Smooth muscle cell (in vitro differentiated cells): Measurements from ENCODE around the gene UNC5A. TPM values are rescaled to one million over a fixed set of nuclear protein-coding genes. Genes with fewer than 3 reads are reported as not detected.

Experiments used
- DNase-seq: peaks from one replicate; lab custom pipeline; 2025; ENCODE audit not compliant: unreplicated experiment; lab: John Stamatoyannopoulos, UW
- H2AFZ ChIP-seq: fragments of 200-600 bp; sonication (generic); 2 replicates; pipeline ENCODE4 v1.6.0; 2016; ENCODE audit warnings: antibody characterized with exemption, low read depth, mild to moderate bottlenecking
- H3F3A ChIP-seq: fragments of 200-600 bp; sonication (generic); 2 replicates; pipeline ENCODE4 v1.6.0; 2017; ENCODE audit warnings: antibody characterized with exemption, low read depth
- H3K27ac ChIP-seq: fragments of 200-600 bp; sonication (generic); 2 replicates; pipeline ENCODE4 v1.5.1; 2016; ENCODE audit warnings: low read depth, mild to moderate bottlenecking
- H3K27me3 ChIP-seq: fragments of 200-600 bp; sonication (generic); 2 replicates; pipeline ENCODE4 v1.6.1; 2016; ENCODE audit warnings: low read depth, mild to moderate bottlenecking
- H3K36me3 ChIP-seq: fragments of 200-600 bp; sonication (generic); 2 replicates; pipeline ENCODE4 v1.5.1; 2016; ENCODE audit warnings: low read depth
- H3K4me1 ChIP-seq: fragments of 200-600 bp; sonication (generic); 2 replicates; pipeline ENCODE4 v1.5.1; 2016; ENCODE audit warnings: low read depth
- H3K4me2 ChIP-seq: fragments of 200-600 bp; sonication (generic); 2 replicates; pipeline ENCODE4 v1.6.0; 2016; ENCODE audit warnings: mild to moderate bottlenecking
- H3K4me3 ChIP-seq: fragments of 200-600 bp; sonication (generic); 2 replicates; pipeline ENCODE4 v1.5.1; 2016; ENCODE audit warnings: mild to moderate bottlenecking
- H3K79me2 ChIP-seq: fragments of 200-600 bp; sonication (generic); 2 replicates; pipeline ENCODE4 v1.6.0; 2016; ENCODE audit warnings: low read depth, mild to moderate bottlenecking
- H3K9ac ChIP-seq: fragments of 200-600 bp; sonication (generic); 2 replicates; pipeline ENCODE4 v1.6.0; 2016; ENCODE audit warnings: low read depth
- H3K9me3 ChIP-seq: fragments of 200-600 bp; sonication (generic); replicated peaks from 2 replicates; pipeline ENCODE4 v1.5.1; 2016; ENCODE audit warnings: low read depth
- H4K20me1 ChIP-seq: fragments of 200-600 bp; sonication (generic); 2 replicates; pipeline ENCODE4 v1.6.0; 2016; ENCODE audit warnings: low read depth
- WGBS: methylation state at CpG from one replicate; pipeline ENCODE4 v1.1.7; 2016; ENCODE audit warnings: low lambda C conversion rate; 5-methylcytosine and 5-hydroxymethylcytosine counted together
- polyA plus RNA-seq: library from polyadenylated mRNA; unstranded; fragments of >200 nt; fragmentation: Nextera tagmentation; extraction: Ambion mirVana; gene quantifications from 2 replicates; pipeline ENCODE4 v1.2.1, GENCODE V29; 2016
- total RNA-seq: library from RNA; depleted of rRNA; stranded (reverse); fragments of >200 nt; gene quantifications from 2 replicates; pipeline ENCODE4 v1.2.3, GENCODE V29; 2014
- TF ChIP-seq, protein P1 (sequence below): fragments of 200-600 bp; sonication (generic); IDR thresholded peaks from 2 replicates; pipeline ENCODE4 v1.5.1; 2017; ENCODE audit warnings: borderline replicate concordance, mild to moderate bottlenecking, antibody characterized with exemption; ENCODE audit not compliant: insufficient read depth, poor library complexity, severe bottlenecking

UNC5A gene
- total and polyA plus RNA-seq, 2 experiments from 2014 or later, result not detected

- Histone ChIP-seq H3K36me3 (no peaks in the 10 kb centered on the region), H3K4me1 (no peaks in the 10 kb centered on the region), H3K4me3 (no peak overlapping the region), H3F3A (no peaks in the 10 kb centered on the region), H3K9me3 (no peaks in the 10 kb centered on the region), H3K27me3 (peaks cover 25% of the 10 kb centered on the region), H2AFZ (no peak overlapping the region), H3K27ac (no peak overlapping the region), H3K79me2 (no peaks in the 10 kb centered on the region), H4K20me1 (no peaks in the 10 kb centered on the region), H3K9ac (no peak overlapping the region), H3K4me2 (no peak overlapping the region)
- DNase-seq, result no peak
- WGBS, result 94% methylated on average over 18 of the region's 20 CpGs
- TF ChIP-seq, protein P1, sequence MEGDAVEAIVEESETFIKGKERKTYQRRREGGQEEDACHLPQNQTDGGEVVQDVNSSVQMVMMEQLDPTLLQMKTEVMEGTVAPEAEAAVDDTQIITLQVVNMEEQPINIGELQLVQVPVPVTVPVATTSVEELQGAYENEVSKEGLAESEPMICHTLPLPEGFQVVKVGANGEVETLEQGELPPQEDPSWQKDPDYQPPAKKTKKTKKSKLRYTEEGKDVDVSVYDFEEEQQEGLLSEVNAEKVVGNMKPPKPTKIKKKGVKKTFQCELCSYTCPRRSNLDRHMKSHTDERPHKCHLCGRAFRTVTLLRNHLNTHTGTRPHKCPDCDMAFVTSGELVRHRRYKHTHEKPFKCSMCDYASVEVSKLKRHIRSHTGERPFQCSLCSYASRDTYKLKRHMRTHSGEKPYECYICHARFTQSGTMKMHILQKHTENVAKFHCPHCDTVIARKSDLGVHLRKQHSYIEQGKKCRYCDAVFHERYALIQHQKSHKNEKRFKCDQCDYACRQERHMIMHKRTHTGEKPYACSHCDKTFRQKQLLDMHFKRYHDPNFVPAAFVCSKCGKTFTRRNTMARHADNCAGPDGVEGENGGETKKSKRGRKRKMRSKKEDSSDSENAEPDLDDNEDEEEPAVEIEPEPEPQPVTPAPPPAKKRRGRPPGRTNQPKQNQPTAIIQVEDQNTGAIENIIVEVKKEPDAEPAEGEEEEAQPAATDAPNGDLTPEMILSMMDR, result no peak
These were observed 63.9 kb downstream of the UNC5A start for GRCh38 chr5:176874198-176874780.

- Histone ChIP-seq H3K4me1 (no peaks in the 10 kb centered on the region), H4K20me1 (no peaks in the 10 kb centered on the region), H3K36me3 (no peaks in the 10 kb centered on the region), H3K4me3 (no peak overlapping the region), H3K4me2 (no peak overlapping the region), H3K27me3 (peaks cover 25% of the 10 kb centered on the region), H2AFZ (no peak overlapping the region), H3K27ac (no peak overlapping the region), H3K79me2 (no peaks in the 10 kb centered on the region), H3K9me3 (no peaks in the 10 kb centered on the region), H3F3A (no peaks in the 10 kb centered on the region), H3K9ac (no peak overlapping the region)
- no peak for DNase-seq
- WGBS, result 71% methylated on average over 13 of the region's 17 CpGs
- TF ChIP-seq, protein P1, result no peak
These were observed 64.7 kb downstream of the UNC5A start for GRCh38 chr5:176875014-176875550.

GRCh38 chr5:176875783-176876505, 65.6 kb downstream of the UNC5A start:
- H3K9me3 ChIP-seq, result no peaks in the 10 kb centered on the region
- TF ChIP-seq, protein P1, result no peak
- no peaks in the 10 kb centered on the region for H3K79me2 ChIP-seq
- H3K27me3 ChIP-seq, result peaks cover 25% of the 10 kb centered on the region
- H2AFZ ChIP-seq, result no peak overlapping the region
- no peaks in the 10 kb centered on the region for H4K20me1 ChIP-seq
- no peak for DNase-seq
- no peak overlapping the region for H3K4me3 ChIP-seq
- WGBS, result 85% methylated on average over 27 of the region's 27 CpGs
- H3K36me3 ChIP-seq, result no peaks in the 10 kb centered on the region
- no peak overlapping the region for H3K9ac ChIP-seq
- H3K4me1 ChIP-seq, result no peaks in the 10 kb centered on the region
- no peak overlapping the region for H3K4me2 ChIP-seq
- H3K27ac ChIP-seq, result no peak overlapping the region
- no peaks in the 10 kb centered on the region for H3F3A ChIP-seq
